RWPE1 (cell line): ENCODE data around the gene TNS1.

ENCODE experiments used
- CTCF ChIA-PET: fragments of 350-600 bp; sonication (Branson Sonifier 250); formaldehyde crosslinking; extraction: SDS; loops from one replicate; lab custom pipeline; 2021; lab: Yijun Ruan, JAX
- POLR2A ChIA-PET: fragments of 400-600 bp; formaldehyde crosslinking; extraction: SDS; loops from one replicate; lab custom pipeline; 2020; ENCODE audit warnings: antibody characterized with exemption; ENCODE audit not compliant: low non-redundant PET; lab: Yijun Ruan, JAX
- DNase-seq: peaks from one replicate; pipeline ENCODE4 v3.0.0; 2012; ENCODE audit warnings: low spot score
- H3K27ac ChIP-seq: fragments of 450-650 bp; 2 replicates; pipeline ENCODE4 v1.5.1; 2017
- TF ChIP-seq, protein P1 (sequence below): fragments of 450-650 bp; conservative IDR thresholded peaks from 2 replicates; pipeline ENCODE4 v1.5.1; 2017; ENCODE audit warnings: low read depth, mild to moderate bottlenecking

The TNS1 gene

GRCh38 chr2:217979151-217979811, 23.5 kb downstream of the TNS1 start:
- ChIA-PET POLR2A (no interaction called here), CTCF (interaction anchor here (0.6 to 0.9 kb wide), 2 partner anchors 15 to 871 kb away, joined by 4 to 5 read pairs; no protein-coding TSS in a partner anchor)
- peak overlapping the region; percentile 62 for H3K27ac ChIP-seq
- no peak for DNase-seq
- TF ChIP-seq, protein P1, sequence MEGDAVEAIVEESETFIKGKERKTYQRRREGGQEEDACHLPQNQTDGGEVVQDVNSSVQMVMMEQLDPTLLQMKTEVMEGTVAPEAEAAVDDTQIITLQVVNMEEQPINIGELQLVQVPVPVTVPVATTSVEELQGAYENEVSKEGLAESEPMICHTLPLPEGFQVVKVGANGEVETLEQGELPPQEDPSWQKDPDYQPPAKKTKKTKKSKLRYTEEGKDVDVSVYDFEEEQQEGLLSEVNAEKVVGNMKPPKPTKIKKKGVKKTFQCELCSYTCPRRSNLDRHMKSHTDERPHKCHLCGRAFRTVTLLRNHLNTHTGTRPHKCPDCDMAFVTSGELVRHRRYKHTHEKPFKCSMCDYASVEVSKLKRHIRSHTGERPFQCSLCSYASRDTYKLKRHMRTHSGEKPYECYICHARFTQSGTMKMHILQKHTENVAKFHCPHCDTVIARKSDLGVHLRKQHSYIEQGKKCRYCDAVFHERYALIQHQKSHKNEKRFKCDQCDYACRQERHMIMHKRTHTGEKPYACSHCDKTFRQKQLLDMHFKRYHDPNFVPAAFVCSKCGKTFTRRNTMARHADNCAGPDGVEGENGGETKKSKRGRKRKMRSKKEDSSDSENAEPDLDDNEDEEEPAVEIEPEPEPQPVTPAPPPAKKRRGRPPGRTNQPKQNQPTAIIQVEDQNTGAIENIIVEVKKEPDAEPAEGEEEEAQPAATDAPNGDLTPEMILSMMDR, result no peak

DNA sequence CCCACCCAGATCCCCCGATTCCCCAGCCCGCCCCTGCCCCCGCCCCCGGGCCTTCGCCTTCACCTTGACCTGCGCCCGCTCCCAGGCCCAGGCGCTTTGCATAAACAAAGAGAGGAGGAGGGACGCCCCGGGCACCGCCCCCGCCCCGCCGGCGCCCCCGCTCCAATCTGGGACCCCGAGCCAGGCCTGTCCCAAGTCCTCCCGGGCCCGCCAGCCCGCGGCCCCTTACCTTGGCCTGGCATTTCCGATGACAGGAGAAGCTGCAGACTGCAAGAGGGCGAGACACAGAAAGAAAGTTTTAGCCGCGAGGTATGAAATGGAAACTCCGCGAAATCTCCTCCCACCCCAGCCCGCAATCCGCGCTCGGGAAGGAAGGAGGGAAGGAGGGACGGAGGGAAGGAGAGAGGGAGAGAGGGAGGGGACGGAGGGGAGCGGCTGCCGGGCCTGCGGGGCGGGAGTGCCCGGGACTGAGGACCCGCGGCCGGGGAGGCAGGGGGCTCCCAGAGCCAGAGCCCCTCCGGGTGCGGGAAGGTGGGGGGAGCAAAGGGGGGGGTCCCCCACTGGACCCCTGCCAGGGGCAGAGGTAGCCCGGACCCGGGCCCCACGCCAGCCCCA, 24.2 kb downstream of the TNS1 start:
- ChIA-PET POLR2A (no interaction called here), CTCF (interaction anchor here (0.9 kb wide), 1 partner anchor 16 kb away, joined by 4 read pairs; no protein-coding TSS in a partner anchor)
- DNase-seq, result no peak
- H3K27ac ChIP-seq, result peak overlapping the region; percentile 62
- TF ChIP-seq, protein P1, result no peak

DNA sequence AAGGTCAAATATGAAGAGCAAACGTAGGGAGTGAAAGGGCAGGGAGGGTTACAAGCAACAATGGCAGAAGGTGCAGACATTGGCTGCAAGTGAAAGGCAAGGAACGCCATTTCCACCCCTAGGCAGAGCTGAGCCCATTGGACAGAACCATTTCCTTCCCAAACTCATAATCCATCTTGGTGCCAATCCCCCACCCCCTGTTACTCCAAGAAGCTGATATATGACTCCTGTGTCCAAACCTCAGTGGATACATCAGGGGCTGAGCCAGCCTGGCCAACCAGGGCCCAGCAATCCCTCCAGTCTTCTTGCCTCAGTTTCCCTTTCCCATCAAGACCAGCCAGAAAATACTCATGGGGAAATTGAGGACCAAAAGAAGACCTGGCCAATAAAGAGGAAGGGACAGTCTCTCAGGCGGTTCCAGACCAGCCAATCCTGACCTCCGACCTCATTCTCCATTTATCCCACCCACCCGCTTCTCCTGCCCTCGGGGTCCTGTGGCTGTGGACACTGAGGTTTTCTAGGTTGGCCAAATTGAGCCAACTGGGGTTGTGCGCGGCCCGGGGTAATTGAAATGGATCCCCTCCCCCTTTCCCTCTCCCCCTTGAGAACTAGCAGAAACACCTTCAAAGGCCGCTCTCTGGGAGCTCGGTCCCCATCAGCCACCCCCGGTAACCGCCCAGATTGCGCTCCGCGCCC, 24.8 kb downstream of the TNS1 start:
- CTCF ChIA-PET, result no interaction called here
- TF ChIP-seq, protein P1, result no peak

GRCh38 chr2:217976301-217976700, 26.5 kb downstream of the TNS1 start:
- TF ChIP-seq, protein P1, result no peak
- DNase-seq, result no peak
- ChIA-PET POLR2A (no interaction called here), CTCF (no interaction called here)
- no peak overlapping the region for H3K27ac ChIP-seq

More for the DNA sequence above, 24.8 kb downstream of the TNS1 start:
- POLR2A ChIA-PET, result no interaction called here
- H3K27ac ChIP-seq, result peak overlapping the region; percentile 62
- DNase-seq, result no peak

DNA sequence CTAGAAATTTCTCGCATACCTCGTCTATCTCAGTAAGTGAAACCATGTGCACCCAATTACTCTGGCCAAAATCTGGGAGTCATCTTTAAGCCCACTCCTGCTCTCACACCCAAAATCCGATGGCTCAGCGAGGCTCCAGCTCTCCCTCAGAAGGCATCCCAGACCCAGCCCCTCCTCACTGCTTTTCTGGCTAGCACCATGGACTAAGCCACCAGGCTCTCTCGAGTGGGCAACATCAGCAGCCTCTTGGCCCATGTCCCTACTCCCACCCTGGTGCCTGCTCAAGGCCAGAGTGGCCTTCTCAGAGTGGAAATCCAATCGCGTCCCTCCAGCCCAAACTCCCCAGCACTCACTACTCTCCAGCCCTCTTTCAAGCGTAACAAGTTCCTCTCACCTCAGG, 27.2 kb downstream of the TNS1 start:
- H3K27ac ChIP-seq, result no peak overlapping the region
- POLR2A ChIA-PET, result no interaction called here
- TF ChIP-seq, protein P1, result no peak
- no peak for DNase-seq
- CTCF ChIA-PET, result no interaction called here

GRCh38 chr2:217974389-217975005, 28.3 kb downstream of the TNS1 start:
- POLR2A ChIA-PET, result no interaction called here
- H3K27ac ChIP-seq, result no peak overlapping the region
- TF ChIP-seq, protein P1, result no peak
- CTCF ChIA-PET, result interaction anchor here (1.0 kb wide), 1 partner anchor 8 kb away, joined by 3 read pairs; no protein-coding TSS in a partner anchor
- no peak for DNase-seq
